ENCODE results near the gene BFAR. TPM values are rescaled to one million over a fixed set of nuclear protein-coding genes. Genes with fewer than 3 reads are reported as not detected.
"Not testable (repeated sequence)": the region's sequence is repeated elsewhere in the genome, so short reads cannot be mapped to it uniquely, and the experiment has no call there.

BFAR gene
- total RNA-seq, 1 experiment from 2014 or later, result 83.0 TPM

DNA sequence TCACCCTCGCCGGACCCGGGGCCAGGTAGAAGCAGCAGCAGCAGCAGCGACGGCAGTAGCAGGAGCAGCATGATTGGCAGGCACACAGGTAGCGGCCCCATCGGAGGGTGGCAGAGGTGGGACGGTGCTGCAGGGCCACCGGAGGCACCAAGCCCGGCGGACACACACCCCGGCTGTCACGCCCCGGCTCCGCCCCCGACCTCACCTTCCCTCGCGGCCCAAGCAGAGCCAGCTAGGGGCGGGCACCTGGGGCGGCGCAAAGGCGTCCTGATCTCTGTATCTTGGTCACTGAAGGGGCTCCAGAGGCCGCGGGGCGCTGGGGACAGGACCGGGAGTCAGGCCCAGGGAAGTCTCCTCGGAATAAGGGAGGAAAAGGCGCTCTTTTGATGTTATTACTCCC is 61.4 kb downstream of the BFAR start, which contains the start of gene PLA2G10:
Gene PLA2G10 (minus strand): TSS at position 180 of the 400 bp plus-strand sequence. CDS start 79 bp downstream, at position 101.
- H3K27me3 ChIP-seq (replicated peaks); H3K27ac ChIP-seq; H3K4me3 ChIP-seq; H3K9me3 ChIP-seq (replicated peaks); H3K4me1 ChIP-seq (replicated peaks); H3K36me3 ChIP-seq; DNase-seq (ENCODE audit: low read depth in 1 of 2, low spot score in 2 of 2): not testable (repeated sequence)

DNA sequence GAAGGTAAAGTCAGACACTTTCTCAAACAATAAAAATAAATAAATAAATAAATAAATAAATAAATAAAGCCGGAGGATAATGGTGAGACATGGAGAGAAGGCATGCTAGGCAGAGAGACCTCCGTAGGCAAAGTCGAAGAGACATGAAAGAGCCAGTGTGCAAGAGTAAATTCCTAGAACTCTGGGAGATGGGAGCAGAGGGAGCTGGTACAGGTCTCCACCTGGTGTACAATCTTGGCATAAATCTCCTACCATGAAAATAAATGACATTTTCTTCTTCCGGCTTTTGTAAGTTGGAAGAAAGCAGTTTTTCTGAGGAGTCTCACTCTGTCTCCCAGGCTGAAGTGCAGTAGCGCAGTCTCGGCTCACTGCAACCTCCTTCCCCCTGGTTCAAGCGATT is 69.1 kb downstream of the BFAR start:
- H3K4me3 ChIP-seq; H3K27ac ChIP-seq; H3K27me3 ChIP-seq (replicated peaks); H3K9me3 ChIP-seq (replicated peaks); DNase-seq (ENCODE audit: low read depth in 1 of 2, low spot score in 2 of 2); H3K4me1 ChIP-seq (replicated peaks); H3K36me3 ChIP-seq: not testable (repeated sequence)

DNA sequence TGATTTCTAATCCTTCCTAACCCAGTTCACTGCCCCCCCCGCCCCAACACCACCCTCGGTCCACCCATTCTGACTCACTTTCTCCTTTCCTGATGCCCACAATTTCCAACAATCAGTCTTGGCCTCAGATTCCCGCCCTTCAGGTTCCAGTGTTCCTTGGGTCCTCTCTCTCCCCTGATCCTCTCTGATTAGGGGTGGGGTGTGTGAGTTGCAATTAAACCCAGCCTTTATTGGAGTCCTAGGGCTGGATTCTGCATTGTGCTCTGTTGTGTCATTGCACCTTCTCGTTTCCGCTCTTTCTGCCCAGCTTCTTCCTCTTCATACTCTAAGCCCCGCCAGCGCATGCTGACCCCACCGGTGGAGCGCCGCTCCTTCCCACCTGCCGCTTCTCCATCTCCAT is 69.9 kb downstream of the BFAR start:
- not testable (repeated sequence) for DNase-seq (ENCODE audit: low read depth in 1 of 2, low spot score in 2 of 2); H3K27ac ChIP-seq; H3K27me3 ChIP-seq (replicated peaks); H3K9me3 ChIP-seq (replicated peaks); H3K36me3 ChIP-seq; H3K4me1 ChIP-seq (replicated peaks); H3K4me3 ChIP-seq

DNA sequence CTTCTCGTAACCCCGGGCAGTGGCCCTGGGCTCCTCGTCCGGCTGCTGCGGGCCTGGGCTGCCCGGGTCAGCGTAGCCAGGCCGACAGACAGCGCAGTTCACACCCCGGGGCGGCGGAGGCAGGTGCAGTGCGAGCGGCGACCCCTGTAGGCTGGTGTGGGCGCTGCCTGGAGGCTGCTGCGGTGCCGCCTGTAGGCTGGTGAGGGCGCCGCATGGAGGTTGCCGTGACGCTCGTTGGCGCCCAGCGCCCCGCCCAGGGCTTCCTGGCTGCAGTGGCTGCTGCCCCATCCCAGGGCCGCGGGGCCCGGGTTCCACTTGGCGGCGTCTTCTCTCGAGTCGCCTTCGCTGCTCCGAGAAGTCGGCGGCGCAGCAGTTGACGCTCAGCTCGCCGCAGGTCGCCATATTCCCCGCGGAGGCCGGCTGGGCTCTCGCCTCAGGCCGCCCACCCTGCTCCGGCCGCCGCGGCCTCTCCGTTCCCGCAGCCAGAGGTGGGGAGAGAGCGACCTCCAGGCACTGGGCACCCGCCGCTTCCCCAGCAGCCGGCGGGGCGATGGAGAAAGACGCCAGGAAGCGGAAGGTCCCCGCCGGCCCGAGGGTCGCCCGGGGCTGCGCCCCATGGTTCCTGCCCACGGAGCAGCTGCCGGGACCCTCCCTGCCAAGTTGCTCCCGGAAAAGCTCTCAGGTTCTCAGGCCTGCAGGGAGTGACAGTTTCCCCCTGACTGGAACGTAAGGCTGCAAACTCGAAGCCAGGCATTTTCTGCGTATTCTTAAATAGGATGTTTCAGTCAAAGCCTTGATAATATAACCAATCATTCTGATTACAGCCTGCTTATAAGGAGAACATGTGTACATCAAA is 70.6 kb downstream of the BFAR start, which contains the start of gene NPIPA3:
Gene NPIPA3 (plus strand): TSS at position 256 of the 856 bp plus-strand sequence. CDS start 5,533 bp downstream, outside the sequence.
- H3K36me3 ChIP-seq; H3K27me3 ChIP-seq (replicated peaks); H3K4me3 ChIP-seq; DNase-seq (ENCODE audit: low read depth in 1 of 2, low spot score in 2 of 2); H3K27ac ChIP-seq; H3K9me3 ChIP-seq (replicated peaks); H3K4me1 ChIP-seq (replicated peaks): not testable (repeated sequence)

Other genes starting within 250 kb of the BFAR start
- 26.3 and 38.3 TPM in 2 replicates for gene PARN, start 2.7 kb upstream of the BFAR start, total RNA-seq (2014; rRNA removed; shearing (Covaris generic))
- not detected in 2 replicates for gene PLA2G10, start 61.4 kb downstream of the BFAR start, total RNA-seq (2014; rRNA removed; shearing (Covaris generic))
- gene NPIPA3, start 70.5 kb downstream of the BFAR start, total RNA-seq (2014; rRNA removed; shearing (Covaris generic)), result 0.13 TPM in 1 of 2 replicates, not detected in the other
- 0.13 TPM in 1 of 2 replicates, not detected in the other for gene NPIPA2, start 109.6 kb downstream of the BFAR start, total RNA-seq (2014; rRNA removed; shearing (Covaris generic))
- 143 and 191 TPM in 2 replicates for gene NOMO1, start 200.8 kb downstream of the BFAR start, total RNA-seq (2014; rRNA removed; shearing (Covaris generic))